ENCODE data around the gene LMAN1. TPM values are rescaled to one million over a fixed set of nuclear protein-coding genes. Genes with fewer than 3 reads are reported as not detected.

Gene LMAN1
- total and polyA plus RNA-seq, 3 experiments from 2014 or later: 37.8 to 99.3 (median 96.5) TPM

DNA sequence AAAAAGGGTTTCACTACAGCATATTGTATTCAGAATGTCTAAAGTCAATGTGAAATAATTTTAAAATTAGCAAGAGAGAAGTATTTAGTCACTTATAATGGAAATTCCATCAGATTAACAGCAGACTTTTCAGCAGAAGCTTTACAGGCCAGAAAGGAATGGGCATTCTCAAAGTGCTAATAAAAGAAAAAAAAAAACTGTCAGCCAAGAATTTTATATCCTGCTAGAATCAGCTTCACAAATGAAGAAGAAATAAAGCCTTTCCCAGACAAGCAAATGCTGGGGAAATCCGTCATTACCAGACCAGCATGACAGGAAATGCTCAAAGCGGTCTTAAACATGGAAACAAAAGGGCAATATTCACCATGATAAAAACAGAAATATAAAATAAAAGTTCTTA, 18.8 kb downstream of the LMAN1 start:
- H3K27ac ChIP-seq (ENCODE audit: low read depth, low read length): no peak overlapping the region
- H3K27me3 ChIP-seq (ENCODE audit: insufficient read depth, low read length, poor library complexity, severe bottlenecking): no peaks in the 10 kb centered on the region
- CTCF ChIA-PET: no interaction called here
- peaks cover 42% of the 10 kb centered on the region for H3K36me3 ChIP-seq (ENCODE audit: insufficient read depth, low read length)
- H3K4me1 Mint-ChIP-seq: peaks cover 35 to 50% (median 38%) of the 10 kb centered on the region in 3 donors
- H3K4me3 Mint-ChIP-seq: no peak overlapping the region
- peaks cover 7% of the 10 kb centered on the region for H3K9me3 ChIP-seq (ENCODE audit: low read length)
- H3K9me3 Mint-ChIP-seq: peaks cover 9 to 23% (median 14%) of the 10 kb centered on the region in 5 donors
- H3K27ac Mint-ChIP-seq: no peak overlapping the region
- peaks cover 67 to 94% (median 67%) of the 10 kb centered on the region in 3 donors for H3K36me3 Mint-ChIP-seq
- no peak for DNase-seq
- no peaks in the 10 kb centered on the region for H3K27me3 Mint-ChIP-seq
- POLR2A ChIA-PET: no interaction called here
- no peak overlapping the region for H3K4me3 ChIP-seq (ENCODE audit: low read length)
- no peaks in the 10 kb centered on the region for H3K4me1 ChIP-seq (ENCODE audit: insufficient read depth, low read length)

DNA sequence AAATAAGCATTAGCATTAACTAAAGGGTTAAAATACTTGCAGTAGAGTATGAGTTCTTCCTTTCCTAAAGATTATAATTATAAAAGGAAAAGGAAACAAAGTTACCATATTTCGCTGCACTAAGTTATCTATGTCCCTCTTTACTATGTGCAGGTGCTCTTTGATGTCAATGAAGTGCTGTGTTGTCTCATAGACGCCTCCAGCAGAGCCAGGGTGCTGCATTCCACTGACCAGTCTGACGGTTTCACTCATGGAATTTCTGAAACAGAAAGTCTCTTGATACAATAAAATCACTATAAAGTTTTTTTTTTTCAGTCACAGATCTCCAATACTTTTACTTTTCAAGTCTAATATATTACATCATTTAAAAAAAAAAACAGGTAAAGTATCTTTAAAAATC, 26.1 kb downstream of the LMAN1 start:
- peaks cover 38% of the 10 kb centered on the region for H3K36me3 ChIP-seq (ENCODE audit: insufficient read depth, low read length)
- Mint-ChIP-seq H3K4me1 (peaks cover 0 to 7% (median 3%) of the 10 kb centered on the region in 3 donors), H3K36me3 (peaks cover 14 to 84% (median 30%) of the 10 kb centered on the region in 3 donors), H3K27ac (no peak overlapping the region), H3K27me3 (no peaks in the 10 kb centered on the region), H3K4me3 (no peak overlapping the region), H3K9me3 (no peaks in the 10 kb centered on the region)
- no peaks in the 10 kb centered on the region for H3K4me1 ChIP-seq (ENCODE audit: insufficient read depth, low read length)
- CTCF ChIA-PET: no interaction called here
- no peak overlapping the region for H3K27ac ChIP-seq (ENCODE audit: low read depth, low read length)
- H3K4me3 ChIP-seq (ENCODE audit: low read length): no peak overlapping the region
- POLR2A ChIA-PET: no interaction called here
- H3K9me3 ChIP-seq (ENCODE audit: low read length): no peaks in the 10 kb centered on the region
- no peak for DNase-seq
- H3K27me3 ChIP-seq (ENCODE audit: insufficient read depth, low read length, poor library complexity, severe bottlenecking): no peaks in the 10 kb centered on the region

DNA sequence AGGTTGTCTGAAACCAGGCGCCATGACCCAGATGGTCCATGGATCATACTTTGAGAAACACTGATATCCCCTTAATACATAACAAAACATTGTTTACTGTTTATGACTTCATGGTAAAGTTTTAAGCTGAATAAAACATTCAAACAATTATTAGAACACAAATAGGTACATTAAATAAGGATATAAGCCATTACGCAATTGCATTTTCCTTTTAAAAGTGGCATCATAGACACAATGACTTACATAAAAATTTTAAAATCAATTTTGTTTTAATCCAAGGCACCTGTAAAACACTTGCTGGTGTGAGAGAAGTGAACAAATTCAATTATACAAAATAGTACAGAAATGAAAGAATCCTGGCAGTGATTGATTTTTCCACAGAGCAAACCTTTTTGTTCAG, 30.4 kb downstream of the LMAN1 start:
- peaks cover 20% of the 10 kb centered on the region for H3K36me3 ChIP-seq (ENCODE audit: insufficient read depth, low read length)
- ChIA-PET CTCF (no interaction called here), POLR2A (no interaction called here)
- H3K4me3 ChIP-seq (ENCODE audit: low read length): no peak overlapping the region
- H3K4me3 Mint-ChIP-seq: no peak overlapping the region
- no peak overlapping the region for H3K27ac ChIP-seq (ENCODE audit: low read depth, low read length)
- peaks cover 0 to 4% of the 10 kb centered on the region in 2 donors for H3K27me3 Mint-ChIP-seq
- no peaks in the 10 kb centered on the region for H3K27me3 ChIP-seq (ENCODE audit: insufficient read depth, low read length, poor library complexity, severe bottlenecking)
- no peaks in the 10 kb centered on the region for H3K9me3 Mint-ChIP-seq
- no peaks in the 10 kb centered on the region for H3K9me3 ChIP-seq (ENCODE audit: low read length)
- H3K36me3 Mint-ChIP-seq: peaks cover 15 to 60% (median 37%) of the 10 kb centered on the region in 3 donors
- H3K4me1 Mint-ChIP-seq: peaks cover 0 to 1% (median 0%) of the 10 kb centered on the region in 3 donors
- H3K27ac Mint-ChIP-seq: peak overlapping the region in 1 of 8 donors; percentile 53
- no peaks in the 10 kb centered on the region for H3K4me1 ChIP-seq (ENCODE audit: insufficient read depth, low read length)
- DNase-seq: no peak

DNA sequence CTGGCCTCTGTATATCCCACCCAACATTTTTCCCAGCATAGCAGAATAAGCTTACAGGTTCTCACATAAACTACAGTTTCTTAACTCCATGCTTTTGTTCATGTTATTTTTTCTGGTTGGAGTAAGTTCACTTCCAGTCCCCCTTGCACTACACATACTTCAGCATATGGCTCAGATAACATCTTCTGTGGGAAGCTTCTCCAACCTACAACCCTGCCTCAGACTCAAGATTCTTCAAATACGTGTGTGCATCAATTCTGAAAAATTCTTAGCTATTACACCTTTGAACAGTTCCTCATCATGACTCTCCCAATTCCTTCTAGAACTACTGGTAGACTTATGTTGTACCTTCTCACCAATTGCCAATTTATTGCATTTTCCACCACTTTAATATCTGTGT, 33.1 kb downstream of the LMAN1 start:
- Mint-ChIP-seq H3K36me3 (peaks cover 15 to 38% (median 27%) of the 10 kb centered on the region in 3 donors), H3K4me1 (no peaks in the 10 kb centered on the region), H3K9me3 (no peaks in the 10 kb centered on the region), H3K4me3 (no peak overlapping the region), H3K27ac (no peak overlapping the region), H3K27me3 (peaks cover 1 to 4% of the 10 kb centered on the region in 2 donors)
- ChIA-PET CTCF (no interaction called here), POLR2A (no interaction called here)
- DNase-seq: no peak
- Histone ChIP-seq H3K9me3 (ENCODE audit: low read length) (no peaks in the 10 kb centered on the region), H3K36me3 (ENCODE audit: insufficient read depth, low read length) (no peaks in the 10 kb centered on the region), H3K27ac (ENCODE audit: low read depth, low read length) (no peak overlapping the region), H3K27me3 (ENCODE audit: insufficient read depth, low read length, poor library complexity, severe bottlenecking) (no peaks in the 10 kb centered on the region), H3K4me3 (ENCODE audit: low read length) (no peak overlapping the region), H3K4me1 (ENCODE audit: insufficient read depth, low read length) (no peaks in the 10 kb centered on the region)

DNA sequence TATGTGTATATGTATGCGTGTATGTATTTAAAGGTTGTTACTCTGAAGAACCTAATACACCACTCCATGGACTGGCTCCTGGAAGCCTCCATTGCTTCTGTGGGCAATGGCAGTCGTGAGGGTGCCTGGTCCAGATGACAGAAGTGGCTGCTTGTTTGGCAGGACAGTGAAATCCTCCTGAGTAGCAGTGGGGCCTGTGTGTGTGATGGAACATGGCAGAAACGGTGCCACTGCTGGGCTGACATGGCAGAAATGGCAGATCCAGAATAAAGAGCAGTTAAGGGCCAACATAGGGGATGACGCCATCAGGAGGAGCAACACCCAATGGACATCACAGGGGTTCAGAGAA, 34.5 kb downstream of the LMAN1 start:
- no peaks in the 10 kb centered on the region for H3K9me3 ChIP-seq (ENCODE audit: low read length)
- Mint-ChIP-seq H3K27me3 (peaks cover 7 to 9% of the 10 kb centered on the region in 2 donors), H3K27ac (no peak overlapping the region), H3K4me1 (no peaks in the 10 kb centered on the region), H3K4me3 (peak overlapping the region in 1 of 7 donors; percentile 34), H3K9me3 (no peaks in the 10 kb centered on the region), H3K36me3 (peaks cover 15 to 29% (median 26%) of the 10 kb centered on the region in 3 donors)
- ChIA-PET CTCF (no interaction called here), POLR2A (no interaction called here)
- no peak for DNase-seq
- H3K4me3 ChIP-seq (ENCODE audit: low read length): no peak overlapping the region
- no peaks in the 10 kb centered on the region for H3K27me3 ChIP-seq (ENCODE audit: insufficient read depth, low read length, poor library complexity, severe bottlenecking)
- no peaks in the 10 kb centered on the region for H3K36me3 ChIP-seq (ENCODE audit: insufficient read depth, low read length)
- H3K27ac ChIP-seq (ENCODE audit: low read depth, low read length): no peak overlapping the region
- no peaks in the 10 kb centered on the region for H3K4me1 ChIP-seq (ENCODE audit: insufficient read depth, low read length)

DNA sequence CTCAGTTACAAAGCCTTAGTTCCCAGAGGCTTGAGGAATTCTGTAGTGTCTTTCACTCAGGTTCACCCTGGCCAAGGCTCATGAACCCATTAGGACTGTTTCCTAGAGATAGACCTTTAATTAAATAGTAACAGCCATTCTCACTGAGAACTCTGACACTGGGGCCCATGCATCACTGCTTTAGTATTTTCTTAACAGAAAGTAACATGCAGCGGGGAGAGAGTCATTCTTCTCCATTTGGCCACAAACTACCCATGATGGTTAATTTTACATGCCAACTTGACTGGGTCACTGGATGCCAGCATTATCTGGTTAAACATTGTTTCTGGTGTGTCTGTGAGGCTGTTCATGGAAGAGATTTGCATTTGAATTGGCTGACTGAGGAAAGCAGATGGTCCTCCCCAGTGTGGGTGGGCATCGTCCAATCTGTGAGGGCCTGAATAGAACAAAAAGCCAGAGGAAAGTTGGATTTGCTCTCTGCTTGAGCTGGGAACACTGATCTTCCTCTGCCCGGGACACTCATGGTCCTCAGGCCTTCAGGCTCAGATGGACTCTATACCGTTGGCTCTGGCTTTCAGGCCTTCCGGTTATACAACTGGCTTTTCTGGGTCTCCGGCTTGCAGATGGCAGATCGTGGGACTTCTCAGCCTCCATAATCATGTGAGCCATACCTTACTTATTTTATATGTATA, 35.0 kb downstream of the LMAN1 start:
- no peaks in the 10 kb centered on the region for H3K36me3 ChIP-seq (ENCODE audit: insufficient read depth, low read length)
- Mint-ChIP-seq H3K9me3 (no peaks in the 10 kb centered on the region), H3K27ac (no peak overlapping the region), H3K27me3 (peaks cover 9% of the 10 kb centered on the region in 2 donors), H3K4me3 (no peak overlapping the region), H3K4me1 (no peaks in the 10 kb centered on the region), H3K36me3 (peaks cover 15 to 26% (median 24%) of the 10 kb centered on the region in 3 donors)
- no peaks in the 10 kb centered on the region for H3K9me3 ChIP-seq (ENCODE audit: low read length)
- H3K4me3 ChIP-seq (ENCODE audit: low read length): no peak overlapping the region
- DNase-seq: no peak
- H3K27me3 ChIP-seq (ENCODE audit: insufficient read depth, low read length, poor library complexity, severe bottlenecking): no peaks in the 10 kb centered on the region
- no peaks in the 10 kb centered on the region for H3K4me1 ChIP-seq (ENCODE audit: insufficient read depth, low read length)
- ChIA-PET POLR2A (no interaction called here), CTCF (no interaction called here)
- H3K27ac ChIP-seq (ENCODE audit: low read depth, low read length): no peak overlapping the region

DNA sequence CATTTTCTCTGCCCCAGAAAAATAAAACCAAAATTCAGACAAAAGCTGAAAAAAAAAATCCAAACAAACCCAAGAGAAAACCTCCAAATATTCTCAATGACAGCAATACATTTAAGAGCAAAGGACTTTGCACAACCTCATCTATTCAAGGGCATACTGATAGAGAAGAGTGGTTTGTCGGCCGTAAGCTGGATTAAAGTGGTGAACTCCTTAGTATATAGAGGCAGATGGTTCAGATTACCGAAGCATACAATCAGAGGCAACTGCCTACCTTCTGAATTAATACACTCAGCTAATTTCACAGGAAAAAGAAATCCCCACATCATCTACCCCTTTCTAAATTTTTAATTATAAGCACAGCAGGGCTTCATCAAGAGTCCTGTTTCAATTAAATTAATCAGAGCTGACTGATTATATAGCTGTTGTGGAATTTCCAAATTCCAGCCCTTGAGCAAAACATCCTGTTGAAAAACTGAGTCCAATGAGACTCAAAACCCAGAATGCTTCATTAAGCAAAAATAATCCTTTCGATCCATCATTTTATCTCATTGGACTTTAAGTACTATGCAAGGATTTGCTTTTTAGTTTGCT, 40.5 kb downstream of the LMAN1 start, which contains the start of gene CPLX4:
CPLX4 (minus strand) TSS at position 190 of the 591 bp plus-strand sequence; CDS start at position 3, 187 bp downstream.
- no peaks in the 10 kb centered on the region for H3K9me3 ChIP-seq (ENCODE audit: low read length)
- H3K27me3 ChIP-seq (ENCODE audit: insufficient read depth, low read length, poor library complexity, severe bottlenecking): no peaks in the 10 kb centered on the region
- ChIA-PET CTCF (interaction anchor here (1.5 kb wide), 1 partner anchor 10 kb away, joined by 7 read pairs; no protein-coding TSS in a partner anchor), POLR2A (no interaction called here)
- no peaks in the 10 kb centered on the region for H3K36me3 Mint-ChIP-seq
- H3K9me3 Mint-ChIP-seq: no peaks in the 10 kb centered on the region
- H3K27ac ChIP-seq (ENCODE audit: low read depth, low read length): no peak within 1 kb of the TSS
- no peaks in the 10 kb centered on the region for H3K4me1 Mint-ChIP-seq
- no peak within 1 kb of the TSS for H3K4me3 ChIP-seq (ENCODE audit: low read length)
- no peak for DNase-seq
- H3K4me1 ChIP-seq (ENCODE audit: insufficient read depth, low read length): no peaks in the 10 kb centered on the region
- no peak within 1 kb of the TSS for H3K4me3 Mint-ChIP-seq
- H3K27ac Mint-ChIP-seq: peak within 1 kb of the TSS in 1 of 8 donors; percentile 8
- no peaks in the 10 kb centered on the region for H3K36me3 ChIP-seq (ENCODE audit: insufficient read depth, low read length)
- peaks cover 7 to 22% of the 10 kb centered on the region in 2 donors for H3K27me3 Mint-ChIP-seq

DNA sequence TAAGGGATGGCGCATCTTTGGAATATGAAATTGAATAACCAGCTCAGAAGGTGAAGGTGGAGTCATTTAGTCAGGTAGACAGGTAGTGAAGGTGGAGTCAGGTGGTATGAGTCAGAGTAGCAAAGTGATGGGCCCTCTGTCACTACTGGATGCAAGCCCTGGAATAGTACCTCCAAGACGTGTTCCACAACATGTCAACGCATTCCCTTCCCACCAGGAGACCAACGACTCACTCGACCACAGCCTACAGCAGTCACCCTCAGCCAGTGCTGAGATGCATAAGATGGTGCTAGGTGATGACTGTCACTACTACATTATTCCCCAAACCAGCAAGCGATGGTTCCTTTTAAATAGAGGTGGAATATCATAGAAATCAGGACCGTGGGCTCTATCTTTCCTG, 47.4 kb downstream of the LMAN1 start:
- no peaks in the 10 kb centered on the region for H3K9me3 Mint-ChIP-seq
- H3K36me3 Mint-ChIP-seq: no peaks in the 10 kb centered on the region
- Histone ChIP-seq H3K27me3 (ENCODE audit: insufficient read depth, low read length, poor library complexity, severe bottlenecking) (peaks cover 19% of the 10 kb centered on the region), H3K36me3 (ENCODE audit: insufficient read depth, low read length) (no peaks in the 10 kb centered on the region), H3K9me3 (ENCODE audit: low read length) (no peaks in the 10 kb centered on the region), H3K4me3 (ENCODE audit: low read length) (no peak overlapping the region), H3K27ac (ENCODE audit: low read depth, low read length) (no peak overlapping the region), H3K4me1 (ENCODE audit: insufficient read depth, low read length) (no peaks in the 10 kb centered on the region)
- no peaks in the 10 kb centered on the region for H3K4me1 Mint-ChIP-seq
- H3K27ac Mint-ChIP-seq: no peak overlapping the region
- CTCF ChIA-PET: no interaction called here
- POLR2A ChIA-PET: no interaction called here
- no peak for DNase-seq
- peaks cover 14 to 43% of the 10 kb centered on the region in 2 donors for H3K27me3 Mint-ChIP-seq
- no peak overlapping the region for H3K4me3 Mint-ChIP-seq
